HG02763 (cell line): ENCODE data around the gene TRNT1.

ENCODE experiments used
- ATAC-seq: cut with Tn5 transposase; IDR thresholded peaks from one replicate; pipeline ENCODE4 v1.9.1; 2021; ENCODE audit warnings: mild to moderate bottlenecking, moderate library complexity; ENCODE audit not compliant: unreplicated experiment

Gene TRNT1

DNA sequence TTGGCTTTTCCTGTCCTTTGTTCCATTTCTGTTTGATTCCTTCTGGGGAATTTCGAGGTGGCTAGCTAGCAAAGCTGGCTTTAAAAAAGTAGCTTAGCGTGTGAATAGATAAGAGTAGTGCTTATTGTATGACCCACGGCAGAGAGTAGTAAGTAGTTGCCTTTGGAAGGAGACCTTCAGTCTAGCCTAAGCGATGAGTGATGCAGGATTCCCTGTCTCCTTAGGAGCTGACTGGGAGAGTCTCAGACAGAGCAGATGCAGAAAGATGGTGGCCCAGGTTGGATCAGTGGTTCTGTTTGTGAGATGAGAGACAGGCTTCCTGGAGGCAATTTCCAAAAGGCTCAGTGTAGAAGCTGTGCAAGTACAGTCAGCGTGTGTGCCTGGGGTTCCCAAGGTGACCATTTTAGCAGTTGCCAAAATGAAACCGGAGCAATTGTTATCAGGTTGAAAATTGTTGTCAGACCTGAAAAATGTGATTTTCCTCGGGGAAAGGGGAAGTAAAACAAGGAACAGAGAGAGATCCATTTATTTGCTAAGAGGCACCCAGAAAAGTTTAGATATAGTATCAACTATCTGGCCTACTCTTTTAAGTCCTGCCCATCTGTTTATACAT lies 15.9 kb upstream of the TRNT1 start:
- no peak for ATAC-seq

GRCh38 chr3:3113042-3113709 lies 13.6 kb upstream of the TRNT1 start:
- no peak for ATAC-seq

- ATAC-seq, result no peak
Measured at GRCh38 chr3:3117651-3118050, 9.1 kb upstream of the TRNT1 start.

- ATAC-seq, result no peak
Measured at GRCh38 chr3:3119393-3119851, 7.3 kb upstream of the TRNT1 start.

DNA sequence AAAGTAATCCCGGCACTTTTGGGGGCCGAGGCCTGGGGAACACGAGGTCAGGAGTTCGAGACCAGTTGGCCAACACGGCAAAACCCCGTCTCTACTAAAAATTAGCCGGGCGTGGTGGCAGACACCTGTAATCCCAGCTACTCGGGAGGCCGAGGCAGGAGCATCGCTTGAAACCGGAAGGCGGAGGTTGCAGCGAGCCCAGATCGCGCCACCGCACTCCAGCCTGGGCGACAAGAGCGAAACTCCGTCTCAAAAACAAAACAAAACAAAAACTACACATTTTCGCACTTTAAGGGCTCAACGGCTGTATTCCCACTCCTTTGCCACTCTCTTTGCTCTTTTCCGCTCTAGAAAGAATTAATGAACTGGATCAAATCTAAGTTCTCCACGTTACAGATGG lies 763 bp upstream of the TRNT1 start:
- ATAC-seq, result no peak

DNA sequence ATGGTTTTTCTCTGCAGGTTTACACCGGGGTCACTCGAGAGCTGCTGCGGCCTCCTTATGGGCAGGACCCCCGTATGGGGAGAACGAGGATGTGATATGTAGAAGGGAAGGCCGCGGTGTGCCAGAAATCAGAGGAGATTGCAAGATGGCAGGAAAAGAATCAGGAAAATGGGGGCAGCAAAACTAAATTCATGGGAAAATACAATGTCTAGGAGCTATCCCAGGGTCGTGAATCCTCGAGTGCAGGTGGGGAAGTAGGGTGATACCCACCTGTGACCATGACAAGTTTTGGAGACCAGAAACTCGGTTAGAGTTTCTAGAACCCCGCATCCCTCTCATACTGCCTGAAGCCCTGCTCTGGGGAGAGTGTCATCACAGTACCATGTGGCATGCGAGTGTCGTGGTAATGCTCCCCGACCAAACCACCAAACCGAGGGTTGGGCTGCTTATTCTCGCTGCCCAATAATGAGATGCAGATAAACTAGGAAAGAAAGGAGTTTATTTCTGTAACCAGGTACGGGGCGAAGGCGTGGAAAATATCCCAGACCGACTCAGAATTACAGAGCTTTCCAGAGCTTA lies 781 bp downstream of the TRNT1 start:
- ATAC-seq, result no peak

DNA sequence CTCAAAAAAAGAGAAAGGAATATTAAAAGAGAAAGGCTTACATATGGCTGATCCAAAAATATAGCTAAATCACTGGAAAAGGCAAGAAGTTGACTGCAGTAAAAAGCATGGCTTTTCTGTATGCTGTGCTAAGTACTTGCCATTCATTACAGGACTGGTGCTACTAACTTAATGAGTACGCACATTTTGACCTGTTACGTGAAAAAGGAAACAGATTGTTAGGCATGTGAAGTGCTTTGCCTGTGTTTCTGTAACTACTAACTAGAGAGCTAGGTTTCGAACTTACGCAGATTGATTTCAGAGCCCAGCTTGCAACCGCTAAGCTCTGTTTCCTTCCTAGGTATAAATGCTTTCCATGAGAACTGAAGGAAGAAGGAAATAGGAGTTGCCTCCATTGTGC lies 2.8 kb downstream of the TRNT1 start:
- no peak for ATAC-seq

- no peak for ATAC-seq
Measured at GRCh38 chr3:3133500-3133899, 6.8 kb downstream of the TRNT1 start.

DNA sequence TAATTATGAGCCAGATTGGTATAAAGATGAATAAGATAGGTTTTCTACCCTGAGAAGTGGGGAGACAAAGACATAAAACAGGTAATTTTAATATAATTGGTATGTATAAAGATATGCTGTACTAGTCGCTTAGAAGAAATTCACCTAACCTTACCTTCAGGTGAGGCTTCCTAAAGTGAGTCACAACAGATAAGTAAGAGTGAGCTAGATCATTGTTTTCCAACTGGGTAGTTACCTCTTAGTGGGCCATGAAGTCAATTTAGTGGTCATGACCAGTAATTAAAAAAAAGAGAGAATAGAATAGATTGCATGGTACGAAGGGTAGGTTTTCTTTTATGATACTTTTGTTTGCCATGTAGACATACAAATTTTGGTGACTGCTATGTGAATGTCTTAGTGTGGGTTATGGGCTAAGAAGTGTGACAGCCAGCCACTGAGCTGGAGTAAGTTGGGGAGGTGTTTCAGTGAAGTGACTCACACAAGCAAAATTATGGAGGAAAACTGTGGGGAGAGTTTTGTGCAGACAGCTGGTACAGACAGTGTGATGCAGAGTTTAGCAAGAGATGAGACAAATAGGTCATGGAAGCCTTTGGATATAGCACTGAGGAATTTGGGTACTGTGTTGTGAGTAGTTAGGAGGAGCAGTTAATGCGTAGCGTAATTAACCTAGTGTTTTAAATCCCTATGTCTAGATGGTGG lies 8.2 kb downstream of the TRNT1 start:
- ATAC-seq, result no peak

- no peak for ATAC-seq
Measured at GRCh38 chr3:3137526-3137925, 10.8 kb downstream of the TRNT1 start.

- no peak for ATAC-seq
Measured at GRCh38 chr3:3141939-3142338, 15.2 kb downstream of the TRNT1 start.

- ATAC-seq, result no peak
Measured at GRCh38 chr3:3145831-3146230, 19.1 kb downstream of the TRNT1 start.

GRCh38 chr3:3149560-3149959 lies 22.8 kb downstream of the TRNT1 start:
- no peak for ATAC-seq

DNA sequence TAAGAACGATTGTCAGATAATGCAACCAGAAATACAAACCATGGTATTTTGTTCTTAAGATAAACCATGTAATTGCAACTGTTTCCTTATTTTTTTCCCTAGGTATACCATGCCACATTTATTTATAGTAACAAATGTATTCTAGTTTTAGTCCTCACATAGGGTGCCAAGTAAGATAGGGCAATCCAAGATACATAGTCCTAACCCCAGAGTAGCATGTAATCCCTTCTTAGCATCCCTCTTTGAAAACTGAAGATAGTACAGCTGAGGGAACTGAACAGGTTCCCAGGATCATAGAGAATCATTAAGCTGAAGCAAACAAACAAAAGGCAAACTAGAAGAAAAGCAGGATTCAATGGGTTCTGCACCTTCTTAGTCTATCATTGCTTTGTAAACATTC lies 24.8 kb downstream of the TRNT1 start:
- ATAC-seq, result no peak

GRCh38 chr3:3154879-3155610 lies 28.3 kb downstream of the TRNT1 start:
- no peak for ATAC-seq

- ATAC-seq, result no peak
Measured at GRCh38 chr3:3157484-3157883, 30.7 kb downstream of the TRNT1 start.

GRCh38 chr3:3160826-3161225 lies 34.1 kb downstream of the TRNT1 start:
- no peak for ATAC-seq

- no peak for ATAC-seq
Measured at GRCh38 chr3:3165241-3165640, 38.5 kb downstream of the TRNT1 start.

DNA sequence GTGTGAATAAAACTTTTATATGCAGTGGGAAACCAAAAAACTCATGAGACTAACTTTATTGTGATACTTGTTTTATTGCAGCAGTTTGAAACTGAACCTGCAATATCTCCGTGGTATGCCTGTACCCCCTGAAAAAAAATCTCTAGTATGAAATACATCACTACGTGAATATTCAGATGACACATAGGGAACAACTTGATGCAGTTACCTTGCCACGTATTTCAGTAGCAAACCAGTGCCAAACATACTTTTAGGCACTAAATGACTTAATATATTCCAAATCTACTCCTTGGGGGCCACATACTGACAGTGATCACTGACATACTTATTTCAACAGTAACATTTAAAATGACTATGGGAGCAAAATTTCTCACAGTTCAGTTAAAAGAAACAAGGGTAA lies 38.9 kb downstream of the TRNT1 start:
- ATAC-seq, result no peak

GRCh38 chr3:3170998-3171397 lies 44.3 kb downstream of the TRNT1 start:
- no peak for ATAC-seq

DNA sequence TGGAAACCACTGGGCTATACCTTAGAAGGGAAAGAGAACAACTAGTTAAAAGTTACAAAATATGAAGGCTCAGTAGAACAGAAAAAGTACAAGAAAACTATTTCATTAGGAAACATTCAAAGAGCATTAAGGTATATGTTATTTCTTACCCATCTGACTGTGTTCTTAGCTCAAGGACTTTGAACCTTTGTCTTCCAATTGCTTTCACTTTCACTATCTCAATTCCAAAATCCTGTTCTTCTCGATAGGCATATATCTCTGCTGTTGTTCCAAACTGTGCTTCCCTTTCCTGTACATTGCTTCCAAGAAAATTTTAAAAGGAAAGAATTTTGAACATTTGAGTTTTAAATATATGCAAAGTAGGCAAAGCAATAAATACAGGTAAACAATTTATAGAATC lies 45.9 kb downstream of the TRNT1 start:
- no peak for ATAC-seq
